RWPE1 (cell line): ENCODE data around the gene APLP2.

Experiments
- CTCF ChIA-PET: fragments of 350-600 bp; sonication (Branson Sonifier 250); formaldehyde crosslinking; extraction: SDS; loops from one replicate; lab custom pipeline; 2021; lab: Yijun Ruan, JAX
- POLR2A ChIA-PET: fragments of 400-600 bp; formaldehyde crosslinking; extraction: SDS; loops from one replicate; lab custom pipeline; 2020; ENCODE audit warnings: antibody characterized with exemption; ENCODE audit not compliant: low non-redundant PET; lab: Yijun Ruan, JAX
- DNase-seq: peaks from one replicate; pipeline ENCODE4 v3.0.0; 2012; ENCODE audit warnings: low spot score
- H3K27ac ChIP-seq: fragments of 450-650 bp; 2 replicates; pipeline ENCODE4 v1.5.1; 2017
- CTCF ChIP-seq: fragments of 450-650 bp; conservative IDR thresholded peaks from 2 replicates; pipeline ENCODE4 v1.5.1; 2017; ENCODE audit warnings: low read depth, mild to moderate bottlenecking

Gene APLP2

GRCh38 chr11:130078080-130078479 is 8.4 kb downstream of the APLP2 start:
- CTCF ChIA-PET: no interaction called here
- POLR2A ChIA-PET: interaction anchor here (0.6 kb wide), 1 partner anchor 165 kb away, joined by 4 read pairs; no protein-coding TSS in a partner anchor
- H3K27ac ChIP-seq: no peak overlapping the region
- no peak for TF ChIP-seq CTCF
- DNase-seq: no peak

- TF ChIP-seq CTCF: no peak
- ChIA-PET POLR2A (no interaction called here), CTCF (interaction anchor here (1.2 kb wide), 1 partner anchor 46 kb away, joined by 4 read pairs; no protein-coding TSS in a partner anchor)
- H3K27ac ChIP-seq: no peak overlapping the region
- no peak for DNase-seq
Measured at GRCh38 chr11:130085671-130086290, 16.1 kb downstream of the APLP2 start.

GRCh38 chr11:130086669-130087068 is 17.0 kb downstream of the APLP2 start:
- no peak for DNase-seq
- TF ChIP-seq CTCF: no peak
- no peak overlapping the region for H3K27ac ChIP-seq
- CTCF ChIA-PET: interaction anchor here (1.0 to 1.2 kb wide), 2 partner anchors 46 to 60 kb away, joined by 4 to 5 read pairs; no protein-coding TSS in a partner anchor
- POLR2A ChIA-PET: no interaction called here

- H3K27ac ChIP-seq: no peak overlapping the region
- POLR2A ChIA-PET: no interaction called here
- no peak for DNase-seq
- CTCF ChIA-PET: interaction anchor here (1.0 kb wide), 1 partner anchor 59 kb away, joined by 5 read pairs; no protein-coding TSS in a partner anchor
- TF ChIP-seq CTCF: no peak
Measured at GRCh38 chr11:130087294-130087926, 17.7 kb downstream of the APLP2 start.

- H3K27ac ChIP-seq: no peak overlapping the region
- DNase-seq: no peak
- CTCF ChIA-PET: no interaction called here
- POLR2A ChIA-PET: no interaction called here
- TF ChIP-seq CTCF: no peak
Measured at GRCh38 chr11:130088217-130088616, 18.5 kb downstream of the APLP2 start.

GRCh38 chr11:130088919-130089673 is 19.4 kb downstream of the APLP2 start:
- CTCF ChIA-PET: no interaction called here
- POLR2A ChIA-PET: no interaction called here
- DNase-seq: no peak
- H3K27ac ChIP-seq: peak overlapping the region; percentile 44
- no peak for TF ChIP-seq CTCF
